ENCODE data around the gene ATF6. TPM values are rescaled to one million over a fixed set of nuclear protein-coding genes. Genes with fewer than 3 reads are reported as not detected.

The ATF6 gene
- total RNA-seq, 1 experiment from 2014 or later = 20.9 TPM

DNA sequence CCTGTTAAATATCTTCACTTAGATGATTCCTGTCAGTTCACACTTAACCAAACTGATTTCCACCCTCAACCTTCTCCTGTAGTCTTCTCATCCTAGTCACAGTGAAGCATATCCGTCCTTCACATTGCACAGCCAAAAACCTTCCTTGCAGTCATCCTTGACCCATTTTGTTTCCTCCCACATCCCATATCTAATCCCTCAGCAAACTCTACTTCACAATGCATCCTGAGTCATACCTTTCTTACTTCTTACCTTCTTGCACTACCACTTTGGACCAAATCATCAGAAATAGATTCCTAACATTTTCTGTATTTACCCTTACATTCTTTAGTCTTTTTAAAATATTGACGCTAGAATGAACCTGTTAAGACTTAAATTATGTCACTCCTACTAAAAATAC is 170.7 kb downstream of the ATF6 start:
- DNase-seq (ENCODE audit: low read depth, low spot score) (no peak), ATAC-seq (no peak)
- H3K4me1 ChIP-seq (ENCODE audit: control insufficient read depth in 1 of 2, insufficient read depth in 2 of 2, low read length in 2 of 2) = no peaks in the 10 kb centered on the region
- H3K4me3 ChIP-seq (replicated peaks in 1 of 2; ENCODE audit: low read depth in 1 of 2, low read length in 2 of 2) = no peak overlapping the region
- H3K27ac ChIP-seq (ENCODE audit: low read depth, low read length) = no peak overlapping the region
- POLR2A ChIA-PET = no interaction called here
- no peaks in the 10 kb centered on the region for H4K20me1 ChIP-seq (ENCODE audit: insufficient read depth)
- no peaks in the 10 kb centered on the region for H3K79me2 ChIP-seq (ENCODE audit: insufficient read depth, low read length)
- H3K36me3 ChIP-seq (ENCODE audit: control insufficient read depth in 1 of 2, insufficient read depth in 2 of 2, low read length in 2 of 2) = no peaks in the 10 kb centered on the region
- no TSS peak for BruUV-seq (replicated peaks)
- H3K9me2 ChIP-seq (ENCODE audit: insufficient read depth) = no peaks in the 10 kb centered on the region
- no peaks in the 10 kb centered on the region for H3K27me3 ChIP-seq (ENCODE audit: insufficient read depth, low read length)
- intact Hi-C loops (cut with micrococcal nuclease) = no loop called here
- TF ChIP-seq ZFX (IDR thresholded peaks at IDR 0.05) = no peak
- TF ChIP-seq EGR1 (IDR thresholded peaks at IDR 0.05; ENCODE audit: low read depth) = no peak
- TF ChIP-seq ATF3 (IDR thresholded peaks at IDR 0.05) = no peak
- no peak for TF ChIP-seq EZH2phosphoT487 (IDR thresholded peaks at IDR 0.05; ENCODE audit: borderline replicate concordance)
- no peak for TF ChIP-seq JUND (IDR thresholded peaks at IDR 0.05)
- no peak for TF ChIP-seq SIN3A (IDR thresholded peaks at IDR 0.05; ENCODE audit: low read depth)
- TF ChIP-seq CEBPB (IDR thresholded peaks at IDR 0.05; ENCODE audit: low read depth) = no peak
- no peak for TF ChIP-seq SP1 (IDR thresholded peaks at IDR 0.05; ENCODE audit: low read depth)
- no peak for TF ChIP-seq FOSL1 (IDR thresholded peaks at IDR 0.05; ENCODE audit: low read depth)
- no peak for TF ChIP-seq MAX (IDR thresholded peaks at IDR 0.05)
- no peak for TF ChIP-seq RAD21 (IDR thresholded peaks at IDR 0.05; ENCODE audit: low read depth)
- no peak for TF ChIP-seq ZNF274 (IDR thresholded peaks at IDR 0.05; ENCODE audit: low read depth, low read length)
- no peak for TF ChIP-seq YY1 (IDR thresholded peaks at IDR 0.05; ENCODE audit: extremely low read depth, insufficient replicate concordance, low read depth, low read length)
- no peak for TF ChIP-seq SRF (IDR thresholded peaks at IDR 0.05; ENCODE audit: low read depth)
- H2AFZ ChIP-seq (ENCODE audit: low read depth, low read length, poor library complexity, severe bottlenecking) = no peak overlapping the region
- no peaks in the 10 kb centered on the region for H3K9me3 ChIP-seq (ENCODE audit: control insufficient read depth in 1 of 2, insufficient read depth in 1 of 2, low read depth in 1 of 2, low read length in 2 of 2)
- H3K9ac ChIP-seq (ENCODE audit: low read length) = no peak overlapping the region
- RAD21 ChIA-PET (ENCODE audit: low non-redundant PET in 1 of 2, low total read pairs in 2 of 2, uncharacterized antibody in 2 of 2, unreplicated experiment in 2 of 2) = no interaction called here
- no peak overlapping the region for H3K4me2 ChIP-seq (ENCODE audit: low read length)
- CTCF ChIA-PET = no interaction called here

All from HCT116 (cell line).